HEK293T (cell line): ENCODE results near the gene CDCP2.

ENCODE experiments used
- ARNT ChIP-seq: fragments of 450-650 bp; IDR thresholded peaks from 2 replicates; pipeline ENCODE4 v1.6.1; 2017; ENCODE audit warnings: mild to moderate bottlenecking
- FOXM1 ChIP-seq: fragments of 450-650 bp; IDR thresholded peaks from 2 replicates; pipeline ENCODE4 v1.6.1; 2017; ENCODE audit warnings: mild to moderate bottlenecking, borderline replicate concordance
- LEF1 ChIP-seq: fragments of 450-650 bp; IDR thresholded peaks from 2 replicates; pipeline ENCODE4 v1.6.1; 2017; ENCODE audit warnings: mild to moderate bottlenecking, borderline replicate concordance
- SP1 ChIP-seq: fragments of 450-650 bp; IDR thresholded peaks from 2 replicates; pipeline ENCODE4 v1.6.1; 2017
- SUZ12 ChIP-seq: fragments of 450-650 bp; IDR thresholded peaks from 2 replicates; pipeline ENCODE4 v1.6.1; 2016; ENCODE audit warnings: mild to moderate bottlenecking

- TF ChIP-seq SP1 (no peak), SUZ12 (no peak), ARNT (no peak), FOXM1 (no peak), LEF1 (no peak)
These were observed 10.5 kb downstream of the CDCP2 start for GRCh38 chr1:54142146-54142900.
